HL-60/S4 treated with retinoic acid at 250 ng/mL for 4 days and 3 days (cell line): ENCODE results near the gene EXD3.

Experiments
- in situ Hi-C: fragments of 300-500 bp; cut with MboI; formaldehyde crosslinking; loops from 2 replicates; pipeline ENCODE4 v1.7.0; 2022; ENCODE audit warnings: low sequenced_read_pairs

Gene EXD3

GRCh38 chr9:137279741-137280473 is 143.1 kb downstream of the EXD3 start:
- in situ Hi-C loops = no loop called here

GRCh38 chr9:137278721-137279711 is 143.9 kb downstream of the EXD3 start:
- in situ Hi-C loops = no loop called here

DNA sequence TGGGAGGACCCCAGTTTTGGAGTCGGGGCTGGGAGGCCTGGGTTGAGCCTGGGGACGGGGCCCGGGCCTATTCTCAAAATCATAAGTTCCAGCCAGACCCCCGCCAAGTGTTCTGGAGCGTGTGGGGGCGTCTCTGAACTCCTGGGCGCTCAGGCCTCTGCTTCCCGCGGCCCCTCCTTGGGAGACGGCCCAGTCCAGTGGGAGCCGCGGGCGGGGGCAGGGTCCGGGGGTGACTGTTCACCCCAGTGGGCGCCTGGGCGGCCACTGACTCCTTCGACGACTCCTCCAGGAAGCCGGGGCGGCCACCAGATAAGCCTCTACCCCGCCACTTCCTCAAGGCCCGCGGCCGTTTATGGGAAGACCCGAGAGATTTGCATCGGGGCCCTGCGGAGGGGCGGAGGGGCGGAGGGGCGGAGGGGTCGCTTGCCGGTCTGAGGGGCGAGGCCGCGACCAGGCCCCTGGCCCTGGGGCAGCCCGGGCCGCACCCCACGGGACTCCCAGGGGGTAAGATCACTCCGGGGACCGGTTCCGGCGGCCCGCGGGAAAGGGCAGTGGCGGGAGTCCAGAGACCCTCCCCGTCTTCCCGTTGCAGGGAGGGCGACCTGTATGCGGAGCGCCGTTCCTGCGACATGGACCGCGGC is 144.8 kb downstream of the EXD3 start:
- in situ Hi-C loops = no loop called here

GRCh38 chr9:137277329-137278041 is 145.5 kb downstream of the EXD3 start, which contains the start of gene TOR4A:
Gene TOR4A, plus strand, starts transcription at chr9:137277726. Its CDS starts 964 bp downstream, at chr9:137278690.
- in situ Hi-C loops = no loop called here

DNA sequence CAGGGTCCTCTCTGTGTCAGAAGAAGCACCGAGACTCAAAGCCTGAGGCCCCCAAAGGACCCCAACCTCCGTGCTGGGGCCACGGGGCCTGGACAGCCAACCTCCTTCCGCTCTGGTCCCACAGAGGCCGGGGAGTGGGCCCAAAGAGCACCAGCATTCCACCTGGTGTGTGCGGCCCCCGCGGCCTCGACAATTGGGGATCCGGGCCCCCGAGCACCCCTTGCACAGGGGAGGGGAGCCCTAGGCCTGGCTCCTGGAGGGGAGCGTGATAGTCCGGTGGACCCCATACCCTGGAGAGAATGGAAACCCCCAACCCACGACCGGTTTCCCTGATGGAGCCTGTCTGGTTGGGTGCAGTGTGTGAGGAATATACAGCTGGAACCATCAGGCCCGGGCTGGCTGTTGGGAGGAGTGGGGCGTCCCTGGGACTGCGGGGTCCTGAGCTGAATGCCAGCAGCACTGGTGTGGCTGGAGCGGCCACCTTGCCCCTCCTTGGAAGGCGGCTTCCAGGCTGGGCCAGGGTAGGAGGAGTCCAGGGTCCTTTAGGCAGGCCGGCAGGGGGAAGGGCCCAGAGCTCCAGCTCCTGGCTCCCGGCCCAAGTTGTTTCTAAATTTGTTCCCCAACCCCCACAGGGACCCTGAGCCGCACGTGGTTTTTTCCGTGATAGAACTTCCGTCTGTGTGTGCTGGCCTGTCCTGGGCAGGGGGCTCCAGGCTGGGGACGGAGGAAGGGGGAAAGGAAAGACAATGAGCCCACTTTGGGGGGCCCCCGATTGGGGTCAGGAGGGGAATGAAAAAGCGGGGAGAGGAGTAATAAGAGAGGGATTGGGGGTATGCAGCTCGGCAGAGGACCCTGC is 146.3 kb downstream of the EXD3 start:
- in situ Hi-C loops = no loop called here

DNA sequence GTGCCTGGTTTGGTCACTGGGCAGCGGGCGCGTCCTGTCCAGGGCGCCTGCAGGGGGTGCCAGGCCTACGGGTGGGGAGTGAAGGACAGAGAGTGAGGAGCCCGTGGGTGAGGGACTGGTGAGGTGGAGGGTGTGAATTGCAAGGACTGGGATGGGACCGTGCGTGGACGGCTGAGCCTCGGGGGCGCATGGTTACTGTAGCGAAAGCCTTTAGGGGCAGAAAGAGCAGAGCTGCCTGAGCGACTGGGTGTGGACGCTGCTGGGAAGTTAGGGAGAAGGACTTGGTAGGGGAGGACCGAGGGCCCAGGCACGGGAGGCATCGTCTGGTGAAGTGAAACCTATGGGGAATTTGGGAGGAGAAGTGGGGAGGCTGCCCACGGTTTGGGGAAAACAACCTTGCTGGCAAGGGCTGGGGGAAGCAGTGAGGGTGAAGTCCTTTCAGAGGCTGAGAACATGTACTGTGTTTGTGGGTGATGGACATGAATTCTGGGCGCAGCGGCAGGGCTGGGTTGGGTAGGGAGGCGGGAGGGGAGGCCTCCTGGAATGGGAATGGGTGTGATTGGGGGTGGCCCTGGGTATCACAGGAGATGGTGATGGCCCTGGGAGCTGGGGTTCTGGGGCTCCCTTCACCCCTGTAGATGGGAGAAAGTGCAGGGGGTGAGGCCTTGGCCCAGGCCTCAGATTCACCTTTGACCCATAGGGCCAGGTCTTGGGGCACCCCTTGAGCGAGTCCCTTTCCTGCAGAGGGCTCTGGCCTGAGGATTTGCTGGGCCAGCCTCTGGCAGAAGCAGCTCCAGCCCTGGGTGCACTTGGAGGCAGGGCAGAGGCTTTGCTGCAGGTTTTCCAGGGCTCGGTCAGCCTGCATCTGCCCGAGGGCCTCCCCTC is 147.1 kb downstream of the EXD3 start:
- in situ Hi-C loops = no loop called here

- in situ Hi-C loops = no loop called here
Measured at GRCh38 chr9:137275203-137275587, 147.8 kb downstream of the EXD3 start.

GRCh38 chr9:137273611-137274320 is 149.2 kb downstream of the EXD3 start:
- in situ Hi-C loops = no loop called here

GRCh38 chr9:137273095-137273490 is 149.9 kb downstream of the EXD3 start:
- in situ Hi-C loops = no loop called here

DNA sequence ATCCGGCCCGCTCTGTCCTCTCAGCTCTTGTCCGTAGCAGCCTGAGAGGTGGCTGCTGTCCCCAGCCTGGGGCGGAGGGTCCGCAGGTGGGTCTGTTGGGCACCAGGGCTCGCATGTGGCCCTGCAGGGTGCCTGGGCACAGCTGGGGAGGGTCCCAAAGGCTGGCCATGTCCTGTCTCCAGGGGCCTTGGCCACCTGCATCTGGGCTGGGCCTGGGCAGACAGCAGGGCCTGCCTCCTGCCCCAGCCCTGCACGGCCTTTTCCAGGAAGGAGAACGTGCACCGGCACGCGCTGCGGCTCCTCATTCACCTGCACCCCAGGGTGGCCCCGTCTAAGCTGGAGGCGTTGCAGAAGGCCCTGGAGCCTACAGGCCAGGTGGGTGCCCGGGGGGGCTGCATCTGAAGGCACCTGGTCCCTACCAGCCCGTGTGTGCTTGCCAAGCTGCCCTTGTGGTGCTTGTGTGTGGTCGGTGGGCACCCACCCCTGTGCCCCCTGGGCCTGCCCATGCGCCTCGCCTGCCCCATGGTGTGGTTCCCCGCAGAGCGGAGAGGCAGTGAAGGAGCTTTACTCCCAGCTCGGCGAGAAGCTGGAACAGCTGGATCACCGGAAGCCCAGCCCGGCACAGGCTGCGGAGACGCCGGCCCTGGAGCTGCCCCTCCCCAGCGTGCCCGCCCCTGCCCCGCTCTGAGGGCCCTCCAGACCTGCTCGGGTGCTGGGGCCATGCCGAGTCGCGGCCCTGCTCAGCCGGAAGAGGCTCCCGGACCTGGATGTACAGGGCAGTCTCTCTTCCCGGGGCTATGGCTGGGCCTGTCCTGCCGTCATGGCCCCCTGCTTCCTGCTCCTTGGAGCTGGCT is 150.5 kb downstream of the EXD3 start:
- in situ Hi-C loops = no loop called here

DNA sequence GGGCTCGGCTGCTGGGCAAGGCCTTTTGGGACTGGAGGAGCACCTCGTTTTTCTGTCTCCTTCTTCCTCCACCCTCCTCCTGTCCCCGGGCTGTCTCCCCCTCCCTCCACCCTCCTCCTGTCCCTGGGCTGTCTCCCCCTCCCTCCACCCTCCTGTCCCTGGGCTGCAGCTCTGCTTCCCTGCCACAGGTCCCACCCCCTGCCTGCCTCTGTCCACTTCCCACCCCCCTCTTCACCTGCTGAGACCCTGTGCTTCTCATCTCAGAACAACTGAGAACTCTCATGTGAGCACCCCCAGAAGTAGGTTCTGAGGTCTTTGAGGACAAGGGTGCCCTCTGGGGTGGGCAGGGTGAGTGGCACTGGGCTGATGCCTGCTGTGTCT is 151.3 kb downstream of the EXD3 start:
- in situ Hi-C loops = no loop called here

DNA sequence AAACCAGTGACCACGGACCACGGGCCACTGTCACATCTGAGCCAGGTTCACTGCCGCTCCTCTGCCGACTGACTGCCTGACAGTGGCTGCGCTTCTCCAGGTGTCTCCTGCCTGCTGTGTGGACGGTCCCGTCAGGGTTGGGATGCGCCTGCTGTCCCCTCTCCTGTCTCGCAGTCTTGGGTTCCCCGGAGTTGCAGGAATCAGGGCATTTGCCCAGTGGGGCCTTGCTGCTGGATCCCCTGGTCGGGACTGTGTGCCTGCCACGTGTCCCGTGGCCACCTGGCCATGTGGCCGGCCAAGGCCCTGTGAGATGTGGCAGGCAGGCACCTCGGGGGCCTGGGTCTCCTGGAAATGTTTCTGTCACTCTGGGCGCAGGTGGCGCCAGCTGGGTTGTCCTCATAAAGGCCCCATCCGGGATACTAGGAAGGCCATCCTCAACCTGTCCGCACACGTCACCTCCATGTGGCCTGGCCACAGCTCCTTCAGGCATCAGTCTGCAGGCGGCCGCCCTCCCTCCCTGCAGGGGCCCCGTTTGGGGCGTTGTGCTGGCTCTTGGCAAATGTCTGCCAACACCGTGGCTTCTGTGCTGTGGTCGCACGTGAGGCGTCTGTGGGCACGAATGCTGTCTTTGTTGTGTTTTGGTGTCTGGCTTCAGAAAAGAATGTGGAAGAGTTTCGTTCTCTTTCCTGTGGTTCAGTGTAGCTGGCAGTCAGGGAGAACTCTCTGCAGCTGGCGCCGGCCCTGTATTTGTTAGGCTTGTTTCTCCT is 151.8 kb downstream of the EXD3 start:
- in situ Hi-C loops = no loop called here

GRCh38 chr9:137269231-137269772 is 153.7 kb downstream of the EXD3 start:
- in situ Hi-C loops = no loop called here

DNA sequence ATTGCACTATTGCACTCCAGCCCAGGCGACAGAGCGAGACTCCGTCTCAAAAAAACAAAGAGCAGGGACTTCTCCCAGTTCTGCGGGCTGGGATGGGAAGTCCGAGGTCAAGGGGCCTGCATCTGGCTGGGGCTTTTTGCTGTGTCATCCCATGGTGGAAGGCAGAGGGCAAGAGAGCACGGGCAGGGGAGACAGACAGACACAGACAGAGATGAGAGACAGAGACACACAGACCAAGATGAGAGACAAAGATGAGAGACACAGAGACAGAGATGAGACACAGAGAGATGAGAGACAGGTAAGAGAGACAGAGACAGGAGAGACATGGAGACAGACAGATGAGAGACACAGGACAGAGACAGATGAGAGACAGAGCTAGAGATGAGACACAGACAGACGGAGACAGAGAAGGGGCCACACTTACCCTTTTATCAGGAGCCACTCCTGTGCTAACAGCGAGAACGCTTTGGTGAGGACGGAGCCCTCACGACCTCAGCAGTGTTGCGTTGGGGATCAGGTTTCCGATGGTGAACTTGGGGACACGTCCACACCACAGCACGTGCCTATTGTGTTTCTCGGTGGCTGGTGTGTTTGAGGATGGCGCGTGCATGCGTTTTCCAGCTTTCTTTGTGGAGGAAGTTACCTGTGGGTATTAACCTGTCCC is 154.3 kb downstream of the EXD3 start:
- in situ Hi-C loops = no loop called here

DNA sequence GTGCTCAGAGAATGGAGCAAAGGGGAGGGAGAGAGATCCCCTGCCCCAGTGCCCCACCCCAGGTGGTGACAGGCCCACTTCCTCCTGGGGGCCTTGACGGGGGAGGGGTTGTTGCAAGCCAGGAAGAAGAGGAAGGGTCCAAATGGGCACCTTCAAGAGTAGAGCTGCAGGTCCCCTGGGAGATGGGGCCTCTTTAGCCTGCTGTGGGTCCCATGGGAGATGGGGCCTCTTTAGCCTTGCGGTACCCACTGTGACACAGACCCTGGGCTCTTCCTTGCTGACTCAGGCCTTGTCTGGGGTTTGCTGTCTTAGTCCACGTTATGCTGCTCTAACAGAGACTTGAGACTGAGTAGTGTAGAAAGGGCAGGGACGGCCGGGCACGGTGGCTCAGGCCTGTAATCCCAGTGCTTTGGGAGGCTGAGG is 155.0 kb downstream of the EXD3 start:
- in situ Hi-C loops = no loop called here
